ENCODE results near the gene C12orf50.

DNA sequence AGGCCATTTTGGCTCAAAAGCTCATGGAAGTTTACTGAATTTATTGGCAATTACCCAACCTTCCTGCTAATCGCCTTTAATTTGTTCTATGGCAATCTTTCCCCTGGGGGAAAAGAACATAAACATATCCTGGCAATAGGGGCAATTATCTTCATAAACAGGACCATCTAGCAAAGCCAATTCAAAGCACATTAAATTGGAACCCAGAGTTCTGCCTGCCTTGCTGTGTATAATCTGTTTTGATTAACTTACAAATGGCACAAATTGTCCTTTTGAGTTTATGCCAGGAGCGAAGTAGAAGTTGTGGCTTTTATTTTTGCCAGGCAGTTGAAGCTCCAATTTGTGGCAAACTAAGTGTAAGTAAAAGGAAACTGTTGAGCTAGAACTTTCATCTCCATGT lies 68.6 kb downstream of the C12orf50 start:
- no peak for TF ChIP-seq CTCF (conservative IDR thresholded peaks at IDR 0.05; ENCODE audit: low read depth in 2 of 2)
- TF ChIP-seq POLR2AphosphoS5 (IDR thresholded peaks at IDR 0.05; ENCODE audit: low read depth): no peak
- TF ChIP-seq EZH2phosphoT487 (IDR thresholded peaks at IDR 0.05; ENCODE audit: unreplicated experiment): no peak
- no peak for TF ChIP-seq EZH2 (IDR thresholded peaks at IDR 0.05; ENCODE audit: low read depth, unreplicated experiment)
- TF ChIP-seq CREB1 (CRISPR knock-in tag; IDR thresholded peaks at IDR 0.05; ENCODE audit: low read depth): no peak
- TF ChIP-seq ZNF114 (CRISPR knock-in tag; IDR thresholded peaks at IDR 0.05): no peak
- no peak for TF ChIP-seq JUNB (IDR thresholded peaks at IDR 0.05; ENCODE audit: unreplicated experiment)
- TF ChIP-seq, protein P1, sequence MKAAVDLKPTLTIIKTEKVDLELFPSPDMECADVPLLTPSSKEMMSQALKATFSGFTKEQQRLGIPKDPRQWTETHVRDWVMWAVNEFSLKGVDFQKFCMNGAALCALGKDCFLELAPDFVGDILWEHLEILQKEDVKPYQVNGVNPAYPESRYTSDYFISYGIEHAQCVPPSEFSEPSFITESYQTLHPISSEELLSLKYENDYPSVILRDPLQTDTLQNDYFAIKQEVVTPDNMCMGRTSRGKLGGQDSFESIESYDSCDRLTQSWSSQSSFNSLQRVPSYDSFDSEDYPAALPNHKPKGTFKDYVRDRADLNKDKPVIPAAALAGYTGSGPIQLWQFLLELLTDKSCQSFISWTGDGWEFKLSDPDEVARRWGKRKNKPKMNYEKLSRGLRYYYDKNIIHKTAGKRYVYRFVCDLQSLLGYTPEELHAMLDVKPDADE (IDR thresholded peaks at IDR 0.05): no peak
- TF ChIP-seq, protein P2, sequence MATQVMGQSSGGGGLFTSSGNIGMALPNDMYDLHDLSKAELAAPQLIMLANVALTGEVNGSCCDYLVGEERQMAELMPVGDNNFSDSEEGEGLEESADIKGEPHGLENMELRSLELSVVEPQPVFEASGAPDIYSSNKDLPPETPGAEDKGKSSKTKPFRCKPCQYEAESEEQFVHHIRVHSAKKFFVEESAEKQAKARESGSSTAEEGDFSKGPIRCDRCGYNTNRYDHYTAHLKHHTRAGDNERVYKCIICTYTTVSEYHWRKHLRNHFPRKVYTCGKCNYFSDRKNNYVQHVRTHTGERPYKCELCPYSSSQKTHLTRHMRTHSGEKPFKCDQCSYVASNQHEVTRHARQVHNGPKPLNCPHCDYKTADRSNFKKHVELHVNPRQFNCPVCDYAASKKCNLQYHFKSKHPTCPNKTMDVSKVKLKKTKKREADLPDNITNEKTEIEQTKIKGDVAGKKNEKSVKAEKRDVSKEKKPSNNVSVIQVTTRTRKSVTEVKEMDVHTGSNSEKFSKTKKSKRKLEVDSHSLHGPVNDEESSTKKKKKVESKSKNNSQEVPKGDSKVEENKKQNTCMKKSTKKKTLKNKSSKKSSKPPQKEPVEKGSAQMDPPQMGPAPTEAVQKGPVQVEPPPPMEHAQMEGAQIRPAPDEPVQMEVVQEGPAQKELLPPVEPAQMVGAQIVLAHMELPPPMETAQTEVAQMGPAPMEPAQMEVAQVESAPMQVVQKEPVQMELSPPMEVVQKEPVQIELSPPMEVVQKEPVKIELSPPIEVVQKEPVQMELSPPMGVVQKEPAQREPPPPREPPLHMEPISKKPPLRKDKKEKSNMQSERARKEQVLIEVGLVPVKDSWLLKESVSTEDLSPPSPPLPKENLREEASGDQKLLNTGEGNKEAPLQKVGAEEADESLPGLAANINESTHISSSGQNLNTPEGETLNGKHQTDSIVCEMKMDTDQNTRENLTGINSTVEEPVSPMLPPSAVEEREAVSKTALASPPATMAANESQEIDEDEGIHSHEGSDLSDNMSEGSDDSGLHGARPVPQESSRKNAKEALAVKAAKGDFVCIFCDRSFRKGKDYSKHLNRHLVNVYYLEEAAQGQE (IDR thresholded peaks at IDR 0.05; ENCODE audit: unreplicated experiment): no peak
- TF ChIP-seq ZNF331 (CRISPR knock-in tag; IDR thresholded peaks at IDR 0.05; ENCODE audit: low read depth): no peak
